ENCODE results near the gene PDZRN4.
"Not testable (repeated sequence)": the region's sequence is repeated elsewhere in the genome, so short reads cannot be mapped to it uniquely, and the experiment has no call there.

PDZRN4 gene
- total RNA-seq = 0 reads per million in 4 experiments

GRCh38 chr12:41188058-41188840 is at the start of gene PDZRN4:
TSS of gene PDZRN4 (plus strand) at chr12:41188320.
- DNase-seq = no peak

DNA sequence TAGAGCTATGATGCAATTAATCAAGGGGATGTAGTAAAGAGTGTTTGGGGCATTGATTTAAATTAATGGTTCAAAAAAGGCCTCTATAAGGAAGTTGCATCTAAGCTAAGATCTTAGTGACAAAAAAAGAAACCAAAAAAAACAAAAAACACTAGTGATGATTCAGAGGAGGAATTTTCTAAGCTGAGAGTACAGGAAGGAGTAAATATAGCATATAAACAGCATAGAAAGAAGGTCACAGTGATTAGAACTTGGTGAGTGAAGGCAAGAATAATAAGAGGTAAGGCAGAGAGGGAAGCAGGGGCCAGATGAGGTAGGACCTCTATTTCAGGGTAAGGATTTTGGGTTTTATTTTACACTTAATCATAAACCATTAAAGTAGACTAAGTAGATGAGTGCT is 48.0 kb upstream of the PDZRN4 start:
- DNase-seq = no peak

GRCh38 chr12:41141104-41141503 is 47.0 kb upstream of the PDZRN4 start:
- DNase-seq = no peak

DNA sequence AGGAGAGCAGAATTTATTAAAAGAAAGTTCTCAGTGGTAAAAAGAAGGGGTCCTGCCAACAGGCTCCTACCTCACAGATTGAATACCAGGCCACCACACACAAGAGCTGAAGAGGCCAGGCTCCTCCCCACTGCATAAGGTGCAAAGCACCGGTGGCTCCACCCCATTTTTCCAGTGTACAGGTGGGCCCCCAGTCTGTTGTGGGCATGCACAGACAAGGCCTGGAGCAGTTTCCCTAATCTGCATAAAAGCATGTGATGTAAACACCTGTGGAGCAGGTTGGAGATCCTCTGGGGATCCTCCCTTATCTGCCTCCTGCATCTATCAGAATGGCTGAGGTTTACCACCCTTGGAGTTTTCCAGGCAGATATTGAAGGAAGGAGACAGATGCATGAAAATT is 45.7 kb upstream of the PDZRN4 start:
- DNase-seq = no peak

DNA sequence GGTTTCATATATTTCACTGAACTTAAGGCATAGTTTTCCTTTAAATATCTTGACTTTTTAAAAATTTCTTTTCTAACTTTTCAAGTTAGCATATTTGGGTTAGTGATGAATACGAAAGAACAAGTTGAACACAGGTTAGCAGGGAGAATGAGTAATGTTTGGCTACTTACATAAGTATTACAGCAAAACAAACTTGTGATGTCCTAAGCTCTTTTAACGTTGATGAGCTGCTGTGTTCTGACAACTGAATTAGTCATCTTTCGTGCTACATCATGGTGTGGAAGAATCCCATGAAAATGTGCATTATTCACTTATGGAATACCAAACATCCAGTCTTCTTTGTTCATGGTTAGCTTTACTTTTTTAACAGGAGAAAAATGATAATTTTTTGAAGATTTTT is 36.3 kb upstream of the PDZRN4 start:
- no peak for DNase-seq

DNA sequence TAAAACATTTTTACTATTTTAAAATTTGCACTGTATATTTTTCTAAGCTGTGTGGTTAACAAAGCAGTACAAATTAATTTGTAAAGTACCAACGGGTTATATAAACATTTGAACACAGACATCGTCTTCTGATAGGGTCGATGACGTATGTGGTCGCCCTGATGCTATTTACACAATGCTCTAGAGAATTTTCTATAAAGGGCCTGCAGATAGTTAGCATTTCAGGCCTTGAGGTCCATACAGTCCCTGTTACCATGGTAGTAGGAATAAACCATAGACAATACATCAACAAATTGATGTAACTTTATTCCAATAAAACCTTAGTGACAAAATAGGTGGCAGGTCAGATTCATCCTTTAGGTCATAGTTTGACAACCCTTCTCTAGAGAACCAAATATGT is 25.7 kb upstream of the PDZRN4 start:
- no peak for DNase-seq

DNA sequence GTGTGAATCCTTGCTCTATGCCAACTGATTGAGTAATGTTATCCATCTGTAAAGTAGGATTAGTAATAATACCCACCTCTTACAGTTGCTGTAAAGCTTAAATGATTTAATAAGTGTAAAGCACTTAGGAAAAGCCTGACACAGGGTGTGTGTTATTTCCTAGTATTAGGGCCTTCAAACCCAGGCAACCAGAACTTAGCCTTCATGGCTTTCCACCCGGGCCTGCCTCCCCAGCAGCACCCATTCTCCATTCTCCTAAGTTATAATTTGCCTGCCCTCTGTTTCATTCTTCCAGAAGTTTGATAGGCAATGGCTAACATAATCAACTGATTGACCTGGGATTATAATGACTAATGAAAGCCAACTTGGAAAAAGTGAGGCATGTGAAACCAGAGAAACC is 20.4 kb upstream of the PDZRN4 start:
- DNase-seq = no peak

DNA sequence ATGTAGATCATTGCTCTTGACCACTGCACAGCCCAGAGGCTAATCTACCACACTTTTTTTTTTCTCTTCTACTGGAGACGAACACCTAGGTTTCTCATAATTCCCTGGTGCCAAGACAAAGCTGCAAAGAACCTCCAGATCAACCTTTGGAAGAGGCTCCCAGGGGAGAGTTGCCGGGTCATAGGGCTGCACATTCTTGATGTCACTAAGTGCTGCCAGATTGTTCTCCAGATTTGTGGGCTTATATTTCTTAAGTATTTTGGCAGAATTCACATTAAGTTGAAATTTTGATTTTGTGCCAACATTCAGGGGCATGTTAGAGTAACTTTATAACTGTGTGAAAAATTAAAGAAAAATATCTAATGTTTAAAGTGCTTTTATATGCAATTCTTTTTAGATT is 13.5 kb upstream of the PDZRN4 start:
- DNase-seq = no peak

DNA sequence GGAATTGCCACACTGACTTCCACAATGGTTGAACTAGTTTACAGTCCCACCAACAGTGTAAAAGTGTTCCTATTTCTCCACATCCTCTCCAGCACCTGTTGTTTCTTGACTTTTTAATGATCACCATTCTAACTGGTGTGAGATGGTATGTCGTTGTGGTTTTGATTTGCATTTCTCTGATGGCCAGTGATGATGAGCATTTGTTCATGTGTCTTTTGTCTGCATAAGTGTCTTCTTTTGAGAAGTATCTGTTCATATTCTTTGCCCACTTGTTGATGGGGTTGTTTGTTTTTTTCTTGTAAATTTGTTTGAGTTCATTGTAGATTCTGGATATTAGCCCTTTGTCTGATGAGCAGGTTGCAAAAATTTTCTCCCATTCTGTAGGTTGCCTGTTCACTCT is 8.6 kb upstream of the PDZRN4 start:
- DNase-seq = not testable (repeated sequence)

DNA sequence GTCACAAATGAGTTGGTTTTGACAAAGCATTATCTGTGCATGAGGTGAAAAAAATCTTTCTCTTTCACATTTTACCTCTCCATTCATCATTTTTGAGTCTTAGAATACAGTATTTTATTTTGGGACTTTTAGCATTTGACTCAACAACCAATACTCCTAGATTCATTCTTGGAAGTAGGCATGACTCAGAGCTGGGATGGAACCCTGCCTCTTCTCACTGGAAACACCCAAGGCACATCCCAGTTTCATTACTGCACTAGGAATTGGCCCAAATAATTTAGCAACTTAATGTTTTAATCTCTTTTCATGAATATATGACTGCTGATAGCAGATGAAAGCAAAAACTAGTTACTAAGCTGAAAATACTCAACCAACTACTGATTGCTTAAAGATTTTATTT is 3.3 kb upstream of the PDZRN4 start:
- no peak for DNase-seq

GRCh38 chr12:41186026-41186425 is 2.1 kb upstream of the PDZRN4 start:
- no peak for DNase-seq

- no peak for DNase-seq
Observed at GRCh38 chr12:41188841-41189394, 798 bp downstream of the PDZRN4 start.

DNA sequence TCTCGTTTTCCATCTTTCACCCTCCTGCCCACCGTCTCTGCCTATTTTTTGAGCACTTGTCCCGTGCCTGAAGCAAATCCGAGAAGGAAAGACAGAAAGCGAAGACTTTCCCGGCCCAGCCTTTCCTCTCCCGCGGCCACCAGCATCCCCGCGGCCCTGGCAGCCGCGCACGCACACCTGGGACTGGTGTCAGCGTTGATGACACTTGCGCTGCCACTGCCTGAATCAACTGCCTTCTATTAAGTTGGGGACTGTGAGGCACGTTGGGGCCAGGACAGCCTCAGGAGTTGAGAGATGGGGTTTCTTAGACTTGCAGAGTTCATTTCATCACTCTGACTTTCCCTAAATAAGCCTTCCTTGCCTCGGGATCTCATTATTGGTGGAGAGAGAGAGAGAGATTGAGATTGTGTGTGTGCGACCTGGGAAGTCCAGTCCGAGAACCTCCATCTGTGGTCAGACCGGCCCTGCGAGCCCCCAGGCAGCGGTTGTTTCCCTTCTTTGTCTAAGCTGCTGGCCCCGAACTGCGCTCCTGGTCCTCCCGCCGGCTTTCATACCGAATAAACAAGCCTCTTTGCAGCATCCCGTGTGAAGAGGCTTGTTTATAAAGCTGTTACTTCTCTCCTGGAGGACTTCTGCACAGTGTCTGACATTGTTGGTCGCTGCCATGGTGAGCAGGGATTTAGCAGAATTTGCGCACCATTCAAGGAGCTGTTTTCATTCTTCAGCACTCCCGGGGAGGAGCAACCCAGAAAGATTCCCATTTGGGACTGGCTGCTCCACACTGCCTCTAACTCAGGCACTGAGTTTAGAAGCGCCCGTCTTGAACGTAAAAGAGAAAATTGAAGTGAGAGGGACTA is 1.5 kb downstream of the PDZRN4 start:
- DNase-seq = no peak

DNA sequence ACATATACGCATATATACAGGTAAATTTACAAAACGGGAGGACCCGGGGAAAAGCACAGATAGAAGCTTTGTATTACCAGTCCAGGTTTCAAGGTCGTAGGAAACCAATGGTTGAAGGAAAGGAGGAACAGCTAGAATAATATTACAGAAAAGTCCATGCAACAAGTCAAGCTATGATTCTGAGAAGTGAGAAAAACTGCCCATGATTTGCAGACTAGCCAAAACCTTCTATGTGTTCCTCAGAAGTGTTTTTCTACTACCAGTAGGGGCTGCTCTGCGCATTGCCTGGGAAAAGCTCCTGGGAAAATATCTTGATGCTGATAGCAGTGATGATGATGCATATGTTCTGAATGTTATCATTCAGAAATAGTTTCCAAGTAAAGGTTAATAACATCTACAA is 2.2 kb downstream of the PDZRN4 start:
- DNase-seq = no peak

DNA sequence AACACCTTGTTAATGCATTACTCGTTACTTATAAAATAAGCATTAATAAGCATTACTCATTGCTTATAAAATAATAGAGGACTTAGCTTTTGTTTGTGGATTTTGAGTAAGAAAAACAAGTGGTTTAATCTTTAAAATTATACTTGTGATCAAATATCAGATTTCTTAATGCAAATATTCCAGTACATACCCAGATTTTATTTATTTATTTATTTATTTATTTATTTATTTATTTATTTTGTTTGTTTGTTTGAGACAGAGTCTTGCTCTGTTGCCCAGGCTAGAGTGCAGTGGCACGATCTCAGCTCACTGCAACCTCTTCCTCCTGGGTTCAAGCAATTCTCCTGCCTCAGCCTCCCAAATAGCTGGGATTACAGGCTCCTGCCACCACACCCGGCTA is 3.4 kb downstream of the PDZRN4 start:
- not testable (repeated sequence) for DNase-seq

- no peak for DNase-seq
Observed at GRCh38 chr12:41193311-41193710, 5.2 kb downstream of the PDZRN4 start.

GRCh38 chr12:41202051-41202450 is 13.9 kb downstream of the PDZRN4 start:
- DNase-seq = no peak

DNA sequence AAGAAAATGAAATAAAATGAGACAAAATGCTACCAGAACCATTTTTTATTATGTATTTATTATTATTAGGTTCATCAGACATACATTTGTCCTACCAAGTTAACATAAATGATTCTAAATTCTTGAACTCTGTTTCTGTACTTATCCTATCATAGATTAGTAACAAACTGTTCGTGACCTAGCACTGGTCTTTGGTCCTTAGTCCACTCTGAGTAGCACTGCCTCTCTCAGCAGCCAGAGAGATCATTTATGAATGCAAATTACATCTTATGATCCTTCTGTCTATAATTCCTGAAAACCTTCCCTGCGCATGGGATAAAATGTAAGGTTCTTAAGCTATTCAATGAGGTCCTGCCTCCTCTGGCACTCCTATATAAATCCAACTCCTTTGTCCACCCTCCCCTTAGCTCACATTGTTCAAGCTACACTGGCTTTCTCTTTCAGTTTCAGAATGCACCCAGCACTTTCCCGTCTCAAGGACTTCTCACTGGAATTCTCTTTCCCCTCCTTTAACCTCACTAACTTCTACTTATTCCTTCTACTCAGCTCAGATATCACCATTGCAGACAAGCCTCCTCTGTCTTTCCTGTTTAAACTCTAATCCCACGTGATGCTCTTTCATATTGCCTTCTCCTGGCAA is 17.1 kb downstream of the PDZRN4 start:
- DNase-seq = no peak

DNA sequence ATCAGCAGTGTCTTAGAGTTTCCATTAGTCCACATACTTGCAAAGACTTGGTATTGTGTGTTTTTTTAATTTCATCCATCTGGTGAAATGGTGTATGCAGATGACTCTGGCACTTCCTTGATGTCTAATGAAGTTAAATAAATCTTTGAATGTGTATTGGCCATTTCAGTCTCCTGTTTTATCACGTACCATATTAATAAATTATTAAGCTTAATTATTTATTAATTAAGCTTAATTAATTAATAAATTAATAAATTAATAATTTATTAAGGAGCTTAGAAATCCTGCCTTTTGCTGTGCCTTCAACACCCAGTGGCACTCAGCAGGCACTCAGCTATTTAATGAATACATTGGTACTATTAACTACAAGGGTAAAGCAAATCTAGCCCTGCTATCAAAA is 18.2 kb downstream of the PDZRN4 start:
- no peak for DNase-seq

DNA sequence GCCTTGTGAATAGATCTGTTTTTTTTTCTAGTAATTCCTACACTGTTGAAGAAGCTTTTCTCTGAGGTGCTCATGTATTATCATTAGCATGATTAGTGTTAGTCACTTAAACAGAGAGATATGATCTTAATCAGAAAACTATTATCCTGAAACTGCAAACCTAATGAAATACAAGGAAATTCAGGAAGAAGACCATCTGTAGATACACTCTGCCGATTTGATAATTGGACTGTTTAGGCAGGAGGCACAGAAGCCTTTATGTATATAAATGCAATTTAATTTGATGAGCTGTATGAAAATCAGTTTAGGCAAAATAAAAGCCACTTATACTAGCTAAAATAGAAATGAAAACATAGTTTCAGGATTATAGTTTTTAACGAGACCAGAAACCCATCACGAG is 23.3 kb downstream of the PDZRN4 start:
- no peak for DNase-seq

DNA sequence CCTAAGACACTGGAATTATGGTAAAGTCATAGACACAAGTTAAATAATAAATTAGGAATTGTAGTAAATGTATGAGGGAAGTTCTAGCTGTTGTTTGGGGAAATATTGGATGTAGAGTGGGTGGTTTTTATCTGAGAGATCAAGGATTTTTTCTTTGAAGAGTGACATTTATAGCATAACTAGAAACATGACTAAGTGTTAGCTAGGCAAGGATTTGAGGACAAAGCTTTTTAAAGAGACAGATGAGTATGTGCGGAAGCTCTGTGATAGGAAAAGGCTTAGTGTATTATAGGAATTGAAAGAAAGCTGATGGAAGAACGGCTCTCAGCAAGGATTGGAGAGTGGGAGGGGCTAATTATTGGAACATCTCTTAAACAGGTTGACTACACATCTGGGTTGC is 24.5 kb downstream of the PDZRN4 start:
- DNase-seq = no peak

DNA sequence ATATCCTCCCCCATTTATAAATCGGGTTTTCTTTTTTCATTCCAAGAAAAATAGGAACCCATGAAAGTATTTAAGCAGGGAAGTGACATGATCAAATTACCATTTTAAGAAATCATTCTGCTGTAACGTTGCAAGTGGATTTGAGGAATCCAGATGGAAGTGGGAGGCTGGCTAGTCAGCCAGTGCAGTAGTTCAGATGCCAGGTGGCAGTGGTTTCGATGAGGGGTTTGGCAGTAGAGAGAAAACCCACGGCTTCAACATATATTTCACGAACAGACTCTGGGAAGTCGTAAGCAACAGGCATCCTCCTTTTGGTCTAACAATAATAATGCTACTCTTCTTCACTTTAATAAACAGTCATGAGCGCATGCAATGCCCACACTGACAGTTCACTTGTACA is 25.0 kb downstream of the PDZRN4 start:
- DNase-seq = no peak

GRCh38 chr12:41213648-41214047 is 25.5 kb downstream of the PDZRN4 start:
- no peak for DNase-seq

All from effector CD8-positive, alpha-beta T cell (primary cell).